GM11168 (cell line): Measurements from ENCODE around the gene SRRM5.
"Not testable (repeated sequence)": the region's sequence is repeated elsewhere in the genome, so short reads cannot be mapped to it uniquely, and the experiment has no call there.

Source experiments
- in situ Hi-C: fragments of 300-500 bp; cut with MboI; formaldehyde crosslinking; loops from one replicate; pipeline ENCODE4 v1.12.0; 2022; ENCODE audit warnings: low sequenced_read_pairs; ENCODE audit not compliant: unreplicated experiment

The SRRM5 gene

GRCh38 chr19:43611788-43612187 lies at the start of gene SRRM5:
TSS of gene SRRM5 (plus strand) at chr19:43612088. CDS start at chr19:43612122, 34 bp downstream.
- in situ Hi-C loops = no loop called here

DNA sequence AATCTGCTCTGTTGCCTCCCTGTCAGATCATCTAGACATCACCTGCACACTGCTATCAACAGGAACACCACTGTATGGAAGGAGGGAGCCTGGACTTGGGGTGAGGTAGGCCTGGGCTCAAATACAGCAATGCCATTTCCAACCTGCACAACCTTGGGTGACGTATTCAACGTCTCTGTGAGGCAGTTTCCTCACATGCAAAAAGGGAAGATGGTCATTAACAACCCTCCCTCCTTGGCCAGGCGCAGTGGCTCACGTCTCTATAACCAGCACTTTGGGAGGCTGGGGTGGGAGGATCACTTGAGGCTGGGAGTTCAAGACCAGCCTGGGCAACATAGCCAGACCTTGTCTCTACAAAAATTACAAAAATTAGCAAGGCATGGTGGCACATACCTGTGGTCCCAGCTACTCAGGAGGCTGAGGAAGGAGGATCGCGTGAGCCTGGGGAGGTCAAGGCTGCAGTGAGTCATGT lies 49.6 kb upstream of the SRRM5 start:
- in situ Hi-C loops = no loop called here

- in situ Hi-C loops = no loop called here
Observed at GRCh38 chr19:43562698-43563241, 49.1 kb upstream of the SRRM5 start.

- in situ Hi-C loops = no loop called here
Observed at GRCh38 chr19:43563816-43564457, 48.0 kb upstream of the SRRM5 start.

- in situ Hi-C loops = no loop called here
Observed at GRCh38 chr19:43564800-43565199, 47.1 kb upstream of the SRRM5 start.

- in situ Hi-C loops = no loop called here
Observed at GRCh38 chr19:43569657-43570056, 42.2 kb upstream of the SRRM5 start.

DNA sequence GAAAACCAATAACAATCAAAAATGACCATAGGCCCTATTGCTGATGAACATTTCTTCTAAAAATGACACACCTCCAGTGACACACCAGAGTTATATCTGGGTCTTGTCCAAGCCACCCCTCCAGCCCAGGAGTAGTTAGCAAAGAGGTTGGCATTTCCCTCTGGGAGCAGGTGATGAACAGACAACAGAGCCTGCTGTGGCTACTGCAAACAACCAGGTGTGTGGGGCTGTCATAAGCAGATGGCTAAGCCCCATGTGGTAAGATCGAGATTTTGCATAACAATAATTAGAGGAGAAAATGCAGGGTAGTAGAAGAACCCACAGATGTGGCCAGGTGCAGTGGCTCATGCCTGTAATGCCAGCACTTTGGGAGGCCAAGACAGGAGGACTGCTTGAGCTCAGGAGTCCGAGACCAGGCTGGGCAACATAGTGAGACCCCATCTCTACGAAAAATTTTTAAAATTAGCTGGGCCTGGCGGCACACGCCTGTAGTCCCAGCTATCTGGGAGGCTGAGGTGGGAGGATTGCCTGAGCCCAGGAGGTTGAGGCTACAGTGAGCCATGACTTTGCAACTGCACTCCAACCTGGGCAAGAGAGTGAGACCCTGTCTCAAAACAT lies 41.6 kb upstream of the SRRM5 start:
- in situ Hi-C loops = no loop called here

- in situ Hi-C loops = no loop called here
Observed at GRCh38 chr19:43572171-43572588, 39.7 kb upstream of the SRRM5 start.

DNA sequence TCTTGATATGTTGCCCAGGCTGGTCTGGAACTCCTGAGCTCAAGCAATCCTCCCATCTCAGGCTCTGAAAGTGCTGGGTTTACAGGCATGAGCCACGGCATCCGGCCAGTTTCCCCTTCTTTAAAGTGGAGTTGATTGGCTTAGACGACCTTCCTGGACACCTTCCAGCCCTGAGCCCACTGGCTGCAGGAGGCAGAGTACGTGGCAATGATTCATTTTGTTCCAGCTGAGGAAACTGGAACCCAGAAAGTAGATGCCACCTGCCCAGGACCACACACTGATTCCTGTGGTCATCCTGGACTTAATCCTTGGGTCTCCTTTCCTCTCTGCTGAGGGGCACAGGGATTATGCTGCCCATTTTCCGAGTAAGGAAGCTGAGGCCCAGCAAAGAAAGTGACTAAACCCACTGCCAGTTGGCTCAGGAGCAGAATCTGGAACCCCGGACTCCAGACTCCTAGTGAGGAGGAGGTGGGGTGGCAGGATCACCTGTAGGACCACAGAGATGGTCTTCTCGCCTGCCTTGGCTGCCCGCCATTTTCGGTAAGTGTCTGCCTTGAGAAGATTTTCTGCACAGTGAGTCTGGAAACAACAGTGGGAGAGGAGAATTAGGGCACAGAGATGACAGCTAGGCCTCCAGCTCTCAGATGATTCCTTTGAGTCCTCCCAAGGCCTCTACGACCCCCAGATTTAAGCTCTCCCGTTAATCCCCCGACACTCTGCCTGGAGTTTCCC lies 37.3 kb upstream of the SRRM5 start:
- in situ Hi-C loops = no loop called here

GRCh38 chr19:43575156-43575950 lies 36.5 kb upstream of the SRRM5 start, which contains the start of the genes PINLYP and XRCC1:
TSS of gene PINLYP (plus strand) at chr19:43575801. CDS start at chr19:43577192, 1,391 bp downstream.
TSS of gene XRCC1 (minus strand) at chr19:43575527. CDS start at chr19:43575458, 69 bp downstream.
- in situ Hi-C loops = no loop called here

GRCh38 chr19:43575955-43576878 lies 35.7 kb upstream of the SRRM5 start:
- in situ Hi-C loops = no loop called here

DNA sequence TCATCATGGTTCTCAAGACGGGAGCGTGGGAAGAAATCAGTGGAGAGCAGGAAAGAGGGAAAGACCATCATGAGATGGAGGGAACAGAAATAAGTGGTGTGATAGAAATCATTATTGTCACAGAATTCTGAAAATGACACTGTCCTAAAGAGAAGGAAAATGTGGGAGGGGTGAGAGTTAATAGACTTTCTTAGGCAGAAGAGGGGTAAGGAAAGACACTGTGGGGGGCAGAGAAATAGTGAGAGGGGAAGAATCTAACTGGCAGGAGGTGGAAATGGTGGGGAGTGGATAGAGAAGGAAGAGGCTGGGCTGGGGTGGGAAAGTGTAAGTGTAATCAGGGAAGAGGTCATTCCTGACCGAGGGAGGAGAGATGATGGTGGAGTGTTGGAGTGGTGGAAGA lies 33.1 kb upstream of the SRRM5 start:
- in situ Hi-C loops = no loop called here

GRCh38 chr19:43581467-43581866 lies 30.4 kb upstream of the SRRM5 start:
- in situ Hi-C loops = no loop called here

- in situ Hi-C loops = no loop called here
Observed at GRCh38 chr19:43582495-43582894, 29.4 kb upstream of the SRRM5 start.

- in situ Hi-C loops = no loop called here
Observed at GRCh38 chr19:43584484-43584883, 27.4 kb upstream of the SRRM5 start.

GRCh38 chr19:43586346-43586745 lies 25.5 kb upstream of the SRRM5 start:
- in situ Hi-C loops = no loop called here

DNA sequence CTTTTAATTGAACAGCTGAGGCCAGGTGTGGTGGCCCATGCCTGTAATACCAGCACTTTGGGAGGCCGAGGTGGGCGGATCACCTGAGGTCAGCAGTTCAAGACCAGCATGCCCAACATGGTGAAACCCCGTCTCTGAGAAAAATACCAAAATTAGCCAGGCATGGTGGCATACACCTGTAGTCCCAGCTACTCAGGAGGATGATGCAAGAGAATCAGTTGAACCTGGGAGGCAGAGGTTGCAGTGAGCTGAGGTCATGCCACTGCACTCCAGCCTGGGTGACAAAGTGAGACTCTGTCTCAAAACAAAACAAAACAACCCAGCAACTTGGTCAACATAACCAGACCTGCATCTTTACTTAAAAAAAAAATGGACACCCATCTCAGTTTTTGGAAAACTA lies 24.9 kb upstream of the SRRM5 start:
- in situ Hi-C loops = not testable (repeated sequence)

DNA sequence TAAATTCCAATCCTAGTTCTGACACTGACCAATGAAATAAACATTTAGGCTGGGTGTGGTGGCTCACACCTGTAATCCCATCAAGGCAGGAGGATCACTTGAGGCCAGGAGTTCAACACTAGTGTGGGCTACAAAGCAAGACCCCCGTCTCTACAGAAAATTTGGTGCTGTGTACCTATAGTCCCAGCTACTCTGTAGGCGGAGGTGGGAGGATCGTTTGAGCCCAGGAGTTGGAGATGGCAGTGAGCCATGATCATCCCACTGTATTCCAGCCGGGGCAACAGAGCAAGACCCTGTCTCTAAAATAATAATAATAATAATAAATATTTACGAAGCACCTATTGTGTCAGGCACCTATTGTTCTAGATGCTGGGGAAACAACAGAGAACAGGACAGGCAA lies 22.6 kb upstream of the SRRM5 start:
- in situ Hi-C loops = no loop called here

GRCh38 chr19:43589678-43590077 lies 22.2 kb upstream of the SRRM5 start:
- in situ Hi-C loops = no loop called here
